ENCODE results near the gene CDR2L.

Gene CDR2L

GRCh38 chr17:74950207-74950606 lies 37.2 kb upstream of the CDR2L start:
- no peak for TF ChIP-seq EZH2 (optimal IDR thresholded peaks at IDR 0.05; ENCODE audit: low read depth, low read length)
- TF ChIP-seq EZH2phosphoT487 (IDR thresholded peaks at IDR 0.05; ENCODE audit: low read length) = no peak
- no peak for TF ChIP-seq CTCF (IDR thresholded peaks at IDR 0.05; ENCODE audit: low read length)
- Histone ChIP-seq H3K4me2 (ENCODE audit: low read depth, low read length) (no peak overlapping the region), H4K20me1 (ENCODE audit: insufficient read depth, low read length) (no peaks in the 10 kb centered on the region), H3K4me1 (ENCODE audit: low read length) (peaks cover 6% of the 10 kb centered on the region; the same call in 1 of the 2 replicates), H3K4me3 (ENCODE audit: low read length) (no peak overlapping the region), H3K27ac (ENCODE audit: low read length) (no peak overlapping the region), H3F3A (ENCODE audit: insufficient read depth, low read length) (no peaks in the 10 kb centered on the region), H3K27me3 (replicated peaks; ENCODE audit: insufficient read depth, low read length) (peaks cover 86% of the 10 kb centered on the region), H3K9me3 (replicated peaks; ENCODE audit: insufficient read depth, low read length) (no peaks in the 10 kb centered on the region), H3K79me2 (ENCODE audit: low read length) (no peaks in the 10 kb centered on the region), H2AFZ (ENCODE audit: low read length) (no peak overlapping the region), H3K36me3 (replicated peaks; ENCODE audit: insufficient read depth, low read length) (no peaks in the 10 kb centered on the region), H3K9ac (ENCODE audit: low read length) (no peak overlapping the region), H3K9me2 (replicated peaks; ENCODE audit: insufficient read depth, low read length) (no peaks in the 10 kb centered on the region)
- DNase-seq = no peak

- Histone ChIP-seq H4K20me1 (ENCODE audit: insufficient read depth, low read length) (no peaks in the 10 kb centered on the region), H3K36me3 (replicated peaks; ENCODE audit: insufficient read depth, low read length) (no peaks in the 10 kb centered on the region), H3K79me2 (ENCODE audit: low read length) (no peaks in the 10 kb centered on the region), H3K27ac (ENCODE audit: low read length) (no peak overlapping the region), H3F3A (ENCODE audit: insufficient read depth, low read length) (no peaks in the 10 kb centered on the region), H2AFZ (ENCODE audit: low read length) (no peak overlapping the region), H3K9me3 (replicated peaks; ENCODE audit: insufficient read depth, low read length) (no peaks in the 10 kb centered on the region), H3K27me3 (replicated peaks; ENCODE audit: insufficient read depth, low read length) (peaks cover 91% of the 10 kb centered on the region), H3K4me1 (ENCODE audit: low read length) (no peaks in the 10 kb centered on the region), H3K4me3 (ENCODE audit: low read length) (no peak overlapping the region), H3K4me2 (ENCODE audit: low read depth, low read length) (no peak overlapping the region), H3K9ac (ENCODE audit: low read length) (no peak overlapping the region), H3K9me2 (replicated peaks; ENCODE audit: insufficient read depth, low read length) (no peaks in the 10 kb centered on the region)
- TF ChIP-seq CTCF (IDR thresholded peaks at IDR 0.05; ENCODE audit: low read length) (no peak), EZH2 (optimal IDR thresholded peaks at IDR 0.05; ENCODE audit: low read depth, low read length) (no peak), EZH2phosphoT487 (IDR thresholded peaks at IDR 0.05; ENCODE audit: low read length) (no peak)
- DNase-seq = no peak
Measured at GRCh38 chr17:74951065-74951464, 36.4 kb upstream of the CDR2L start.

GRCh38 chr17:74951680-74952421 lies 35.6 kb upstream of the CDR2L start:
- Histone ChIP-seq H3K9me3 (replicated peaks; ENCODE audit: insufficient read depth, low read length) (no peaks in the 10 kb centered on the region), H3K9ac (ENCODE audit: low read length) (no peak overlapping the region), H3K36me3 (replicated peaks; ENCODE audit: insufficient read depth, low read length) (no peaks in the 10 kb centered on the region)

More at GRCh38 chr17:74951680-74952421, 35.6 kb upstream of the CDR2L start:
- H3K4me1 ChIP-seq (ENCODE audit: low read length) = no peaks in the 10 kb centered on the region
- TF ChIP-seq EZH2phosphoT487 (IDR thresholded peaks at IDR 0.05; ENCODE audit: low read length) = no peak
- TF ChIP-seq EZH2 (optimal IDR thresholded peaks at IDR 0.05; ENCODE audit: low read depth, low read length) = no peak
- H3K79me2 ChIP-seq (ENCODE audit: low read length) = no peaks in the 10 kb centered on the region
- H3K27ac ChIP-seq (ENCODE audit: low read length) = no peak overlapping the region
- H3K4me2 ChIP-seq (ENCODE audit: low read depth, low read length) = no peak overlapping the region
- DNase-seq = no peak
- peaks cover 94% of the 10 kb centered on the region for H3K27me3 ChIP-seq (replicated peaks; ENCODE audit: insufficient read depth, low read length)
- H4K20me1 ChIP-seq (ENCODE audit: insufficient read depth, low read length) = no peaks in the 10 kb centered on the region
- no peak overlapping the region for H3K4me3 ChIP-seq (ENCODE audit: low read length)
- no peaks in the 10 kb centered on the region for H3K9me2 ChIP-seq (replicated peaks; ENCODE audit: insufficient read depth, low read length)
- H3F3A ChIP-seq (ENCODE audit: insufficient read depth, low read length) = no peaks in the 10 kb centered on the region
- no peak overlapping the region for H2AFZ ChIP-seq (ENCODE audit: low read length)
